ENCODE data around the gene CDKN1A. TPM values are rescaled to one million over a fixed set of nuclear protein-coding genes. Genes with fewer than 3 reads are reported as not detected.

CDKN1A gene
- total and polyA plus RNA-seq, 9 of the 15 experiments (the other 6 are each of a cell fraction or from before 2014, with no cell fraction given), result 0.25 to 8.1 (median 5.1) TPM

DNA sequence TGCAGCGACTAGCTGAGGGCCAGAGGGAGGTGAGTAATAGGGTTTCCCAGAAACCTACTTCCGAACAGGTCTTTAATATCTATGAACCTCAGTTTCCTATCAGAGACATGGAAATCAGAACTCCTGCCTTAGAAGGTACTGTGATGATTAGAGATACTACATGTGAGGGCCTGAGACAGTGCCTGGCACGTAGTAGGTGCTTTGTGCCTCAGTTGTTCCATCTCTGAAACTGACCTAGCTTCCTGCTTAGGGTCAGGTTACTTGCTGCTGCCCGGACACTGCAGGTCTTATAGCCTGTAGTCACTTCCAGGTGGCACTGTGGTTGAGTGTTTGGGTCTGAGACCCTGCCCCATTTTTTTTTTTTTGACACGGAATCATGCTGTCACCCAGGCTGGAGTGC lies 40.0 kb downstream of the CDKN1A start:
- Histone ChIP-seq H3K36me3 (ENCODE audit: control insufficient read depth, insufficient read depth, low read length) (no peaks in the 10 kb centered on the region), H3K9me1 (ENCODE audit: control insufficient read depth, insufficient read depth, low read length) (no peaks in the 10 kb centered on the region), H3K9ac (ENCODE audit: insufficient read depth in 1 of 2, low read depth in 2 of 2, low read length in 2 of 2) (no peak overlapping the region), H3K79me2 (ENCODE audit: control insufficient read depth, insufficient read depth, low read length) (no peaks in the 10 kb centered on the region), H3K4me2 (ENCODE audit: insufficient read depth, low read length) (no peak overlapping the region), H3K27me3 (ENCODE audit: control insufficient read depth in 2 of 2, insufficient read depth in 2 of 2, low read length in 2 of 2) (peaks cover 35 to 87% of the 10 kb centered on the region in 2 experiments), H3K9me3 (replicated peaks; ENCODE audit: control insufficient read depth, insufficient read depth, low read depth, low read length) (no peaks in the 10 kb centered on the region), H4K20me1 (replicated peaks; ENCODE audit: control insufficient read depth, insufficient read depth, low read length) (peaks cover 21% of the 10 kb centered on the region; the same call in 1 of the 2 replicates), H3K4me1 (replicated peaks in 1 of 2; ENCODE audit: control insufficient read depth in 2 of 2, insufficient read depth in 2 of 2, low read length in 2 of 2) (peaks cover 0 to 12% of the 10 kb centered on the region in 2 experiments; a peak in 1 of 5 replicates), H3K4me3 (no peak overlapping the region), H3K27ac (ENCODE audit: extremely low read depth, low read depth, low read length) (no peak overlapping the region), H2AFZ (ENCODE audit: low read depth, low read length) (no peak overlapping the region)
- ChIA-PET POLR2A (interaction anchor here (0.6 to 0.9 kb wide), 3 partner anchors 91 to 123 kb away, joined by 3 to 4 read pairs (median 3); no protein-coding TSS in a partner anchor), CTCF (ENCODE audit: low intra/inter-chr PET ratio) (no interaction called here)
- in situ Hi-C loops (cut with MboI) (no loop called here), intact Hi-C loops (cut with micrococcal nuclease) (no loop called here)
- ATAC-seq (no peak), DNase-seq (ENCODE audit: extremely low read depth in 1 of 4, low spot score in 3 of 4) (no peak), FAIRE-seq (no peak)
- BruUV-seq (replicated peaks), result no TSS peak
- 1% methylated on average over 5 of the region's 5 CpGs for WGBS (ENCODE audit: insufficient coverage, low coverage, missing lambda C conversion rate)
- TF ChIP-seq, protein P1, sequence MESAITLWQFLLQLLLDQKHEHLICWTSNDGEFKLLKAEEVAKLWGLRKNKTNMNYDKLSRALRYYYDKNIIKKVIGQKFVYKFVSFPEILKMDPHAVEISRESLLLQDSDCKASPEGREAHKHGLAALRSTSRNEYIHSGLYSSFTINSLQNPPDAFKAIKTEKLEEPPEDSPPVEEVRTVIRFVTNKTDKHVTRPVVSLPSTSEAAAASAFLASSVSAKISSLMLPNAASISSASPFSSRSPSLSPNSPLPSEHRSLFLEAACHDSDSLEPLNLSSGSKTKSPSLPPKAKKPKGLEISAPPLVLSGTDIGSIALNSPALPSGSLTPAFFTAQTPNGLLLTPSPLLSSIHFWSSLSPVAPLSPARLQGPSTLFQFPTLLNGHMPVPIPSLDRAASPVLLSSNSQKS (CRISPR knock-in tag; IDR thresholded peaks at IDR 0.05), result no peak
- TF ChIP-seq, protein P2, sequence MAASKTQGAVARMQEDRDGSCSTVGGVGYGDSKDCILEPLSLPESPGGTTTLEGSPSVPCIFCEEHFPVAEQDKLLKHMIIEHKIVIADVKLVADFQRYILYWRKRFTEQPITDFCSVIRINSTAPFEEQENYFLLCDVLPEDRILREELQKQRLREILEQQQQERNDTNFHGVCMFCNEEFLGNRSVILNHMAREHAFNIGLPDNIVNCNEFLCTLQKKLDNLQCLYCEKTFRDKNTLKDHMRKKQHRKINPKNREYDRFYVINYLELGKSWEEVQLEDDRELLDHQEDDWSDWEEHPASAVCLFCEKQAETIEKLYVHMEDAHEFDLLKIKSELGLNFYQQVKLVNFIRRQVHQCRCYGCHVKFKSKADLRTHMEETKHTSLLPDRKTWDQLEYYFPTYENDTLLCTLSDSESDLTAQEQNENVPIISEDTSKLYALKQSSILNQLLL (CRISPR knock-in tag; IDR thresholded peaks at IDR 0.05; ENCODE audit: borderline replicate concordance), result no peak
- TF ChIP-seq, protein P3, sequence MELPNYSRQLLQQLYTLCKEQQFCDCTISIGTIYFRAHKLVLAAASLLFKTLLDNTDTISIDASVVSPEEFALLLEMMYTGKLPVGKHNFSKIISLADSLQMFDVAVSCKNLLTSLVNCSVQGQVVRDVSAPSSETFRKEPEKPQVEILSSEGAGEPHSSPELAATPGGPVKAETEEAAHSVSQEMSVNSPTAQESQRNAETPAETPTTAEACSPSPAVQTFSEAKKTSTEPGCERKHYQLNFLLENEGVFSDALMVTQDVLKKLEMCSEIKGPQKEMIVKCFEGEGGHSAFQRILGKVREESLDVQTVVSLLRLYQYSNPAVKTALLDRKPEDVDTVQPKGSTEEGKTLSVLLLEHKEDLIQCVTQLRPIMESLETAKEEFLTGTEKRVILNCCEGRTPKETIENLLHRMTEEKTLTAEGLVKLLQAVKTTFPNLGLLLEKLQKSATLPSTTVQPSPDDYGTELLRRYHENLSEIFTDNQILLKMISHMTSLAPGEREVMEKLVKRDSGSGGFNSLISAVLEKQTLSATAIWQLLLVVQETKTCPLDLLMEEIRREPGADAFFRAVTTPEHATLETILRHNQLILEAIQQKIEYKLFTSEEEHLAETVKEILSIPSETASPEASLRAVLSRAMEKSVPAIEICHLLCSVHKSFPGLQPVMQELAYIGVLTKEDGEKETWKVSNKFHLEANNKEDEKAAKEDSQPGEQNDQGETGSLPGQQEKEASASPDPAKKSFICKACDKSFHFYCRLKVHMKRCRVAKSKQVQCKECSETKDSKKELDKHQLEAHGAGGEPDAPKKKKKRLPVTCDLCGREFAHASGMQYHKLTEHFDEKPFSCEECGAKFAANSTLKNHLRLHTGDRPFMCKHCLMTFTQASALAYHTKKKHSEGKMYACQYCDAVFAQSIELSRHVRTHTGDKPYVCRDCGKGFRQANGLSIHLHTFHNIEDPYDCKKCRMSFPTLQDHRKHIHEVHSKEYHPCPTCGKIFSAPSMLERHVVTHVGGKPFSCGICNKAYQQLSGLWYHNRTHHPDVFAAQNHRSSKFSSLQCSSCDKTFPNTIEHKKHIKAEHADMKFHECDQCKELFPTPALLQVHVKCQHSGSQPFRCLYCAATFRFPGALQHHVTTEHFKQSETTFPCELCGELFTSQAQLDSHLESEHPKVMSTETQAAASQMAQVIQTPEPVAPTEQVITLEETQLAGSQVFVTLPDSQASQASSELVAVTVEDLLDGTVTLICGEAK (IDR thresholded peaks at IDR 0.05), result no peak
- TF ChIP-seq, protein P3 (CRISPR knock-in tag; IDR thresholded peaks at IDR 0.05), result no peak
- TF ChIP-seq ADNP (tag; IDR thresholded peaks at IDR 0.05) (0 out of 2 replicates have a peak, but pooled peaks have one; percentile 17), CREM (IDR thresholded peaks at IDR 0.05; ENCODE audit: low read depth) (no peak), RBM25 (IDR thresholded peaks at IDR 0.05; ENCODE audit: low read depth, low read length, severe bottlenecking) (no peak)
- TF ChIP-seq, protein P4, sequence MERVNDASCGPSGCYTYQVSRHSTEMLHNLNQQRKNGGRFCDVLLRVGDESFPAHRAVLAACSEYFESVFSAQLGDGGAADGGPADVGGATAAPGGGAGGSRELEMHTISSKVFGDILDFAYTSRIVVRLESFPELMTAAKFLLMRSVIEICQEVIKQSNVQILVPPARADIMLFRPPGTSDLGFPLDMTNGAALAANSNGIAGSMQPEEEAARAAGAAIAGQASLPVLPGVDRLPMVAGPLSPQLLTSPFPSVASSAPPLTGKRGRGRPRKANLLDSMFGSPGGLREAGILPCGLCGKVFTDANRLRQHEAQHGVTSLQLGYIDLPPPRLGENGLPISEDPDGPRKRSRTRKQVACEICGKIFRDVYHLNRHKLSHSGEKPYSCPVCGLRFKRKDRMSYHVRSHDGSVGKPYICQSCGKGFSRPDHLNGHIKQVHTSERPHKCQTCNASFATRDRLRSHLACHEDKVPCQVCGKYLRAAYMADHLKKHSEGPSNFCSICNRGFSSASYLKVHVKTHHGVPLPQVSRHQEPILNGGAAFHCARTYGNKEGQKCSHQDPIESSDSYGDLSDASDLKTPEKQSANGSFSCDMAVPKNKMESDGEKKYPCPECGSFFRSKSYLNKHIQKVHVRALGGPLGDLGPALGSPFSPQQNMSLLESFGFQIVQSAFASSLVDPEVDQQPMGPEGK (CRISPR knock-in tag; IDR thresholded peaks at IDR 0.05; ENCODE audit: borderline replicate concordance), result no peak

Data from K562 (cell line).